GM12801 (cell line): ENCODE results near the gene GRIP1.

ENCODE experiments used
- CTCF ChIP-seq: IDR thresholded peaks from one replicate; pipeline ENCODE4 v1.5.1; 2011; ENCODE audit warnings: control low read depth; ENCODE audit not compliant: insufficient read length; ENCODE audit errors: extremely low read depth

The GRIP1 gene

GRCh38 chr12:66627988-66628317 is 50.9 kb downstream of the GRIP1 start:
- TF ChIP-seq CTCF = no peak

DNA sequence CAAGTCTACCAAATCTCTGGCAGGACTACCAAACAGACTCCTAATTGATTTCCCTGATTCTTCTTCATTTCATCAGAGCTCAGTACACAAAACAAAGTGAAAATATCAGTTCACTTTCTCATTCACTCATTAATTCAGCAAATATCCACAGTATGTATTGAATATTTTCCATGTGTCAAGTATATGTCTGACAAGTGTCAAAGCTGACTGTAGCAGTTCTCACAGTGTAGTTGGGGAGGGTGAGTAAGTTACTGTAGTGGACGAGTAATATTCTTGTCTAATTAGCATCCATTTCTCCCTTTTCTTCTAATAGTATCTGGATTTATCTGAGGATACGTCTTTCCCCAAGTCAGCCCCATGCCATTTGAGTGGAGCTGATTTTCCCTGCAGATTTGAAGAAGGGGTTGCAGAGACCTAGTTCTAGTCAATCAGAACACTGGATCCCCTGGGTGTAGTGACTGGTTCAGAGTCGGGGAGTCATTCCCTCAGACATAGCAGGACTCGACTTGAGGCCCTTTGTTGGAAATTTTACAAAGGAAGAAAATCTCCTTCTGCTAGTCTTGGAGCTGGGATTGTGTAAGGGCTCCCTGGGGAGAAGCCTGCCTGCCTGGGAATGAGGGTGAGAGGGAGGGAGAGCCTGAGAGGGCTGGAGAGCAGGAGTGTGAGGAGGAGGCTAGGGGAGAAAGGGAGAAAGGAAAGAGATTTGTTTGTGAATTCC is 51.4 kb downstream of the GRIP1 start:
- TF ChIP-seq CTCF = no peak

GRCh38 chr12:66624806-66625205 is 54.1 kb downstream of the GRIP1 start:
- TF ChIP-seq CTCF = no peak

DNA sequence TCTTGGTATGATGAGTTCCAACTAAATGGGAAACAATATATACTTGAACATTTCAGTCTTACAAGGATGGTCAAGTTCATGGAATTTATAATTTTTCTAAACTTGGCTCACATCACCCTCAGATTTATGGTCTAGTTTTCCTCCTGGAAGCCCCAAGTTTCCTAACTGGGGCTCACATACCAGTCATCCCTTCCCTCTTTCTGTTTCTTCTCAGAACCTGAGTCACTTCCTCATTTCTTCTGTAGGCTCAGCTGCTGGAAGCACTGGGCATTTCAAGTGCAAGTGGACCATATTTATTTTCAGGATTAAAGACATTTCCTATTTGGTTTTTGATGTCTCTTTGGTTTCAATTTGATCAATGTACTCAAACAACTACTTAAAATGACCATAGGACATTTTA is 55.4 kb downstream of the GRIP1 start:
- no peak for TF ChIP-seq CTCF

GRCh38 chr12:66620688-66621087 is 58.2 kb downstream of the GRIP1 start:
- no peak for TF ChIP-seq CTCF

- no peak for TF ChIP-seq CTCF
Observed at GRCh38 chr12:66620026-66620425, 58.9 kb downstream of the GRIP1 start.

GRCh38 chr12:66617991-66618390 is 60.9 kb downstream of the GRIP1 start:
- TF ChIP-seq CTCF = no peak
